ENCODE measurements around the gene C1QTNF8. TPM values are rescaled to one million over a fixed set of nuclear protein-coding genes. Genes with fewer than 3 reads are reported as not detected.

C1QTNF8 gene
- total RNA-seq, 1 experiment from 2014 or later: not detected

DNA sequence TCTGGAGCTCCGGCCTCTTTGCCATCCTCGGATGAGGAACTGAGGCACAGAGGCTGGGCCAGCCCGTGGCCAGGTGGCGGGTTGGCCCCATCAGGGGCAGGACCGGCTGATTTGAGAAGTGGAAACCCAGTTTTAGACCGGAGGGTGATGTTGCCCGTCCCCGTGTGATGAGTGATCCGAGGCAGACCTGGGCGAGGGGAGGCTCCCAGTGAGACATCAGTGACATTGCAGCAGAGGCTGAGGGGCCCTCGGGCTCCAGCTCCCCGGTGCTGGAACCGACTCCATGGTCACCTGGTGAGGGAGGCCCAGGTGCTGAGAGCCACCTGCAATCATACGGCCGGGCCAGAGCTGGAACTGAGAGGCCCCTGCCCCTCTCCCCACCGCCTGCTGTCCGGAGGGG, 30.0 kb upstream of the C1QTNF8 start:
- Histone ChIP-seq H2BK5ac (ENCODE audit: insufficient read length, low read length) (no peak overlapping the region), H3K4me1 (ENCODE audit: insufficient read depth, low read length) (no peaks in the 10 kb centered on the region), H2BK15ac (ENCODE audit: low read depth, low read length) (no peak overlapping the region), H4K20me1 (ENCODE audit: control insufficient read depth, insufficient read depth, insufficient read length) (no peaks in the 10 kb centered on the region), H3T11ph (ENCODE audit: low read length) (no peak overlapping the region), H3K23me2 (ENCODE audit: insufficient read length, low read depth, low read length, poor library complexity, severe bottlenecking) (no peaks in the 10 kb centered on the region), H4K91ac (ENCODE audit: insufficient read length, low read depth, low read length) (no peak overlapping the region), H2BK12ac (ENCODE audit: insufficient read length, low read depth, low read length) (no peak overlapping the region), H3K27ac (ENCODE audit: insufficient read length, low read depth, low read length) (no peak overlapping the region), H2BK20ac (ENCODE audit: low read depth, low read length, poor library complexity, severe bottlenecking) (no peak overlapping the region), H3K9ac (ENCODE audit: extremely low read depth, insufficient read length, low read length) (no peak overlapping the region), H3K9me3 (ENCODE audit: control insufficient read depth, low read depth, low read length) (no peaks in the 10 kb centered on the region), H3K14ac (ENCODE audit: insufficient read depth, low read length) (no peak overlapping the region), H3K27me3 (ENCODE audit: insufficient read depth, low read length) (no peaks in the 10 kb centered on the region), H3K4ac (ENCODE audit: low read depth, low read length) (no peak overlapping the region), H2AK5ac (ENCODE audit: insufficient read length, low read length) (no peak overlapping the region), H2BK120ac (ENCODE audit: low read depth, low read length, poor library complexity, severe bottlenecking) (no peak overlapping the region), H3K18ac (ENCODE audit: insufficient read length, low read depth, low read length) (no peak overlapping the region), H4K8ac (replicated peaks; ENCODE audit: insufficient read length, low read depth, low read length) (no peak overlapping the region), H3K79me2 (ENCODE audit: insufficient read depth, low read length) (no peaks in the 10 kb centered on the region), H3K23ac (ENCODE audit: insufficient read length, low read depth, low read length) (no peak overlapping the region), H2AFZ (ENCODE audit: low read length) (no peak overlapping the region), H3K79me1 (ENCODE audit: insufficient read depth, low read depth, low read length, poor library complexity, severe bottlenecking) (no peaks in the 10 kb centered on the region), H3K4me2 (ENCODE audit: insufficient read depth, insufficient read length, low read length) (no peak overlapping the region), H3K56ac (ENCODE audit: insufficient read length, low read depth, low read length) (no peak overlapping the region), H4K5ac (ENCODE audit: insufficient read length, low read depth, low read length) (no peak overlapping the region)
- TF ChIP-seq, protein P1, sequence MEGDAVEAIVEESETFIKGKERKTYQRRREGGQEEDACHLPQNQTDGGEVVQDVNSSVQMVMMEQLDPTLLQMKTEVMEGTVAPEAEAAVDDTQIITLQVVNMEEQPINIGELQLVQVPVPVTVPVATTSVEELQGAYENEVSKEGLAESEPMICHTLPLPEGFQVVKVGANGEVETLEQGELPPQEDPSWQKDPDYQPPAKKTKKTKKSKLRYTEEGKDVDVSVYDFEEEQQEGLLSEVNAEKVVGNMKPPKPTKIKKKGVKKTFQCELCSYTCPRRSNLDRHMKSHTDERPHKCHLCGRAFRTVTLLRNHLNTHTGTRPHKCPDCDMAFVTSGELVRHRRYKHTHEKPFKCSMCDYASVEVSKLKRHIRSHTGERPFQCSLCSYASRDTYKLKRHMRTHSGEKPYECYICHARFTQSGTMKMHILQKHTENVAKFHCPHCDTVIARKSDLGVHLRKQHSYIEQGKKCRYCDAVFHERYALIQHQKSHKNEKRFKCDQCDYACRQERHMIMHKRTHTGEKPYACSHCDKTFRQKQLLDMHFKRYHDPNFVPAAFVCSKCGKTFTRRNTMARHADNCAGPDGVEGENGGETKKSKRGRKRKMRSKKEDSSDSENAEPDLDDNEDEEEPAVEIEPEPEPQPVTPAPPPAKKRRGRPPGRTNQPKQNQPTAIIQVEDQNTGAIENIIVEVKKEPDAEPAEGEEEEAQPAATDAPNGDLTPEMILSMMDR (conservative IDR thresholded peaks at IDR 0.05): no peak
- Mint-ChIP-seq H3K4me1 (peaks cover 0 to 7% of the 10 kb centered on the region in 2 experiments; a peak in 1 of 4 replicates), H3K27ac (no peak overlapping the region), H3K9me3 (no peaks in the 10 kb centered on the region), H3K27me3 (ENCODE audit: low read depth) (peaks cover 2% of the 10 kb centered on the region; the same call in 1 of the 2 replicates), H3K4me3 (peak overlapping the region in 1 of 2 experiments; percentile 32; a peak in 1 of 5 replicates), H3K36me3 (ENCODE audit: insufficient read depth in 1 of 3, low read depth in 3 of 3) (no peaks in the 10 kb centered on the region)
- DNase-seq: no peak
- no CpG with 5 or more reads among the region's 17 CpGs for WGBS (ENCODE audit: extremely low coverage, insufficient read length, low lambda C conversion rate)
